Cardiac muscle cell (in vitro differentiated cells and primary cell): ENCODE results near the gene MEX3B. TPM values are rescaled to one million over a fixed set of nuclear protein-coding genes. Genes with fewer than 3 reads are reported as not detected.
A peak's percentile ranks its signal among the peaks of the same experiment; 100 is the strongest.

ENCODE experiments used
- DNase-seq, 2 donors: peaks; one replicate each; pipeline versions ENCODE4 v3.0.0 to v3.0.0-alpha.2; 2010 to 2017; ENCODE audit warnings: low read depth in 1 of 2, low spot score in 1 of 2
- H3K27ac ChIP-seq: fragments of 200-600 bp; sonication (generic); 2 replicates; pipeline ENCODE4 v1.5.1; 2016
- H3K27me3 ChIP-seq: fragments of 200-600 bp; sonication (generic); 2 replicates; pipeline ENCODE4 v1.6.0; 2016; ENCODE audit warnings: control low read depth
- H3K36me3 ChIP-seq: fragments of 200-600 bp; sonication (generic); 2 replicates; pipeline ENCODE4 v1.5.1; 2016; ENCODE audit warnings: control low read depth
- H3K4me1 ChIP-seq: fragments of 200-600 bp; sonication (generic); 2 replicates; pipeline ENCODE4 v1.8.1; 2017; ENCODE audit warnings: low read depth, mild to moderate bottlenecking, mixed run types
- H3K4me3 ChIP-seq: fragments of 200-600 bp; sonication (generic); 2 replicates; pipeline ENCODE4 v1.5.1; 2016; ENCODE audit warnings: mild to moderate bottlenecking
- H3K9me3 ChIP-seq: fragments of 200-600 bp; sonication (generic); 2 replicates; pipeline ENCODE4 v1.5.1; 2017; ENCODE audit warnings: low read depth, mild to moderate bottlenecking, control low read depth
- CTCF ChIP-seq: IDR thresholded peaks from 2 replicates; pipeline ENCODE4 v1.5.1; 2012; ENCODE audit warnings: low read depth, mild to moderate bottlenecking, low read length
- polyA plus RNA-seq: library from polyadenylated mRNA; unstranded; fragments of >200 nt; fragmentation: Nextera tagmentation; extraction: Ambion mirVana; gene quantifications from 2 replicates; pipeline ENCODE4 v1.2.1, GENCODE V29; 2016
- total RNA-seq: library from RNA; depleted of rRNA; stranded (reverse); fragments of >200 nt; gene quantifications from 2 replicates; pipeline ENCODE4 v1.2.3, GENCODE V29; 2016

MEX3B gene
- total and polyA plus RNA-seq, 2 experiments from 2014 or later: 3.8 to 12.4 TPM

GRCh38 chr15:82047453-82048400 is 1.9 kb upstream of the MEX3B start:
- H3K27ac ChIP-seq: no peak overlapping the region
- no peaks in the 10 kb centered on the region for H3K36me3 ChIP-seq
- no peaks in the 10 kb centered on the region for H3K9me3 ChIP-seq
- peaks cover 45% of the 10 kb centered on the region for H3K27me3 ChIP-seq
- TF ChIP-seq CTCF: no peak
- no peaks in the 10 kb centered on the region for H3K4me1 ChIP-seq
- DNase-seq: peak; percentile 50 to 53
- peak overlapping the region; percentile 88 for H3K4me3 ChIP-seq

GRCh38 chr15:82046666-82047452 is 1.0 kb upstream of the MEX3B start:
- H3K36me3 ChIP-seq: no peaks in the 10 kb centered on the region
- H3K4me3 ChIP-seq: peak overlapping the region; percentile 88
- peak overlapping the region; percentile 57 for H3K27ac ChIP-seq
- H3K27me3 ChIP-seq: peaks cover 54% of the 10 kb centered on the region
- peak; percentile 94 to 96 for DNase-seq
- peak; percentile 66 for TF ChIP-seq CTCF
- no peaks in the 10 kb centered on the region for H3K4me1 ChIP-seq
- H3K9me3 ChIP-seq: no peaks in the 10 kb centered on the region

GRCh38 chr15:82045179-82045891 is 483 bp downstream of the MEX3B start:
- peak overlapping the region; percentile 70 for H3K27ac ChIP-seq
- H3K4me1 ChIP-seq: peaks cover 5% of the 10 kb centered on the region
- no peaks in the 10 kb centered on the region for H3K9me3 ChIP-seq
- no peak for TF ChIP-seq CTCF
- H3K27me3 ChIP-seq: peaks cover 58% of the 10 kb centered on the region
- H3K4me3 ChIP-seq: peak overlapping the region; percentile 88
- no peaks in the 10 kb centered on the region for H3K36me3 ChIP-seq
- peak; percentile 61 to 78 for DNase-seq

- peak overlapping the region; percentile 88 for H3K4me3 ChIP-seq
- peak overlapping the region; percentile 70 for H3K27ac ChIP-seq
- DNase-seq: peak; percentile 47 to 68
- H3K27me3 ChIP-seq: peaks cover 53% of the 10 kb centered on the region
- TF ChIP-seq CTCF: no peak
- peaks cover 9% of the 10 kb centered on the region for H3K4me1 ChIP-seq
- H3K9me3 ChIP-seq: no peaks in the 10 kb centered on the region
- H3K36me3 ChIP-seq: no peaks in the 10 kb centered on the region
Measured at GRCh38 chr15:82044373-82045178, 1.2 kb downstream of the MEX3B start.
